Activated CD8-positive, alpha-beta memory T cell treated with anti-CD3 and anti-CD28 coated beads for 36 hours (primary cell): ENCODE results near the gene NECAB2. TPM values are rescaled to one million over a fixed set of nuclear protein-coding genes. Genes with fewer than 3 reads are reported as not detected.
"Not testable (repeated sequence)": the region's sequence is repeated elsewhere in the genome, so short reads cannot be mapped to it uniquely, and the experiment has no call there.

Experiments
- CTCF ChIA-PET: fragments of 350-600 bp; sonication (Branson Sonifier 250); formaldehyde crosslinking; loops from one replicate; lab custom pipeline; 2021; ENCODE audit warnings: antibody characterized with exemption; lab: Charles Lee
- POLR2A ChIA-PET: fragments of 350-600 bp; sonication (Branson Sonifier 250); formaldehyde crosslinking; loops from one replicate; lab custom pipeline; 2021; ENCODE audit warnings: antibody characterized with exemption; lab: Charles Lee
- total RNA-seq, 2 experiments: library from RNA; stranded (reverse); gene quantifications; one replicate each; pipeline ENCODE4 v1.2.3, GENCODE V29; 2021

The NECAB2 gene
- total RNA-seq, 2 experiments from 2014 or later = not detected

- CTCF ChIA-PET = no interaction called here
Measured at GRCh38 chr16:83935005-83935857, 32.8 kb upstream of the NECAB2 start.

DNA sequence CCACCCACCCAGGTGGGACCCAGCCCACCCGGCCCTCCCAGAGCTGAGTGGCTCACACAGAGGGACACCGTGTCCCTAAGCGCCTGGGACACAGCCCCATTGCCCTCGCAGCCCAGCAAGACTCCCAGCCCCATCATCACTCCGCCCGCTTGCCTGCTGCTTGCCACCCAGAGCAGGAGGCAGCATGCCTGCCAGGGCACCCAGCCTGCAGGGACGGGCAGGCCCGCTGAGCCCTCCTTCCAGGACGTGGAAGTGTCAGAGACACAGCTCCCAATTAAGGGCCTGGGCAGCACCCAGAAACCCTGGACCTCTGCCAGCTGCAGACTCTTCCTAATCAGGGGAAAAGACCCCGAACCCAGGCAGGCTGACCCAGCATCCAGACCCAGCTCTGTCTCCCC, 32.2 kb upstream of the NECAB2 start:
- POLR2A ChIA-PET = no interaction called here
- CTCF ChIA-PET = no interaction called here

More at GRCh38 chr16:83935005-83935857, 32.8 kb upstream of the NECAB2 start:
- POLR2A ChIA-PET = no interaction called here

- CTCF ChIA-PET = no interaction called here
- POLR2A ChIA-PET = no interaction called here
Measured at GRCh38 chr16:83936581-83937165, 31.4 kb upstream of the NECAB2 start.

DNA sequence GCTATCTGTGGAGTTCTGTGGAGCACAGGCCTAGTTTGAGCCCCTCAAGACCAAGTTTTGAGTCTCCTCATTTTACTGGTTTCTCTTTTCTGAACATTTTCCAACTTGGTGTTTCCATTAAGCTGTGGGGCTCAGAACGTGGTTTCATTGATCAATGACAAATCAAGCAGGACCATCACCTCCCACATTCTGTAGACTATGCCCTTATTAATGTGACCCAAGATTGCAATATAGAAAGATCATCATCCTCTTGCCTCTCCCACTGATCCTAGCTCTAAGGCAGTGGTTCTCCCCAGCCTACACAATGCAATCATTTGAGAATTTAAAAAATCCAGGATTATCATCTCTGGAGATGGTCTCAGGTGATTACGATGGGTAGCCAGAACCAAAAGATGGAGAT, 30.8 kb upstream of the NECAB2 start:
- ChIA-PET POLR2A (no interaction called here), CTCF (no interaction called here)

- CTCF ChIA-PET = no interaction called here
- POLR2A ChIA-PET = no interaction called here
Measured at GRCh38 chr16:83937922-83938885, 29.8 kb upstream of the NECAB2 start.

GRCh38 chr16:83939266-83939855, 28.7 kb upstream of the NECAB2 start:
- POLR2A ChIA-PET = no interaction called here
- CTCF ChIA-PET = no interaction called here

DNA sequence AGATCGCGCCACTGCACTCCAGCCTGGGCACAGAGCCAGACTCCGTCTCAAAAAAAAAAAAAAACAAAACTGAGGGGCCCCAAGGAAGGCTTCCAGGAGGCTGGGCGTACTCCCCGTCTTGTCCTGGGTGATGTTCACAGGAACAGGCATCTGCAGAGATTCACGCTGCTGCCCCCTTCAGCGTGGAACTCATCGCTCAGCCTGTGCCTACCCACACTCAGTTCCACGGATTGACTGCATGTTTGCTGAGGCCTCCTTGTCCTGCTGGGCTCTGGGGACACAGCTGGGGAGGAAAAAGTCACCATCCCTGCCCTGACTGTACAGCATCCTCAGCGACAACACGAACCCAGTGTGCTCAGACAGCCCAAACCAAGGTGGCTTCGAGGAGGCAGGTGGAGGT, 27.9 kb upstream of the NECAB2 start:
- POLR2A ChIA-PET = no interaction called here
- CTCF ChIA-PET = no interaction called here

DNA sequence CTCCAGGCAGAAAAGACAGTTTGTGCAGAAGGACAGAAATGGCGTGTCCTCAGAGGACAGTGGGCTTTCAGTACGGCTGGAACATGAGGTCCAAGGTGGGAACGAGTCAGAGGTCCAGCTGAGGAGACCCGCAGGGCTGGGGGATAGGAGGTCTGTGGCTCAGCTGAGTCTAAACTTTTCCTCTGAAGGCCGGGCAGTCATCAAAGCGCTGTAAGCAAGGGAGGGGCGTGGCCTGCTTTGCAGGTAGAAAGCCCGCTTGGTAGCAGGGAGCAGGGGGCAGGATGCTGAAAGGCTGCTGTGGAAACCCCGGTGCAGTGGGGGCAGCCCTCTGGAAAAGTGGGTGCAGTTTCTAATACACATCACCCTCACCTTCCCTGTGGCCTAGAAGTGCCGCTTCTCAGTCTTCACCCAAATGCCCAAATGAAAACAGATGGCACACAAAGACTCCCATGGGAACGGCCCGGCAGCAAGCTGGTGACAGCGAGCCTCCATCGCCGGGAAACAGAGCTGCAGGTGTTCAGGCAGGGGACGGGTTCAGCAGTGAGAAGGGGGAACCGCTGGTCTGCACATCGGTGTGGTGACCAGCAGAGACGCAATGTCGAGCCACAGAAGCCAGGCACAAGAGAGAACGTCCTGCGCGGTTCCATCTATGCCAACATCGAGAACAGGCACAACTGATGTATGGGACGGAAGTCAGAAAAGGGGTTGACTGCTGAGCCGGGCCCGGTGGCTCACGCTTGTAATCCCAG, 27.2 kb upstream of the NECAB2 start:
- CTCF ChIA-PET = no interaction called here
- POLR2A ChIA-PET = no interaction called here

DNA sequence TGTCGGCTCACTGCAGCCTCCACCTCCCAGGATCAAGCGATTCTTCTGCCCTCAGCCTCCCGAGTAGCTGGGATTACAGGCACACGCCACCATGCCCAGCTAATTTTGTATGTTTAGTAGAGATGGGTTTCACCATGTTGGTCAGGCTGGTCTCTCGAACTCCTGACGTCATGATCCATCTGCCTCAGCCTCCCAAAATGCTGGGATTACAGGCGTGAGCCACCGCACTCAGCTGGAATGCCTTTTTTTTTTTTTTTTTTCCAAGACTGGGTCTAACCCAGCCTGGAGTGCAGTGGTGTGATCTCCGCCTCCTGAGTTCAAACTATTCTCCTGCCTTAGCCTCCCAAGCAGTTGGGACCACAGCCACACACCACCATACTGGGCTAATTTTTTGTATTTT, 26.5 kb upstream of the NECAB2 start:
- CTCF ChIA-PET = interaction anchor here (0.7 kb wide), 1 partner anchor 38 kb away, joined by 5 read pairs; no protein-coding TSS in a partner anchor
- POLR2A ChIA-PET = not testable (repeated sequence)

DNA sequence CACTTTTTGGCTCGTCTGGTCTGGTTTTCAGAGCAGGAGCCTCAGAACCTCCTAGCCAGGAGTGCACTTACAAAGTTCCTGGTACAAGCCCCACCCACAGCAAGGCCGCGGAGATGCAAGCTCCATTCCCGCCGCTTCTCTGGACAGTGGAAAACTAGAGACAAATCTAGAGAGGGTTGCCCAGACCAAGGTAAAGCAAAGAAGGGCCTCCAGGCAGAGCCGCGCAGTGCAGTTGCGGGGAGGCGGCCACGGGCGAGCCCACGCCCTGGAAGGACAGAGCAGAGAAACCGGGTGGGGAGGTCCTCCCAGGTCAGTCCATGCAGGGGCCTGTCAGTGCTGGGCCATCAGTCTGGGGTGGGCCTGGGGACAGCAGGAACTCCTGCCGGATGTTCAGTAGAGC, 26.0 kb upstream of the NECAB2 start:
- POLR2A ChIA-PET = no interaction called here

DNA sequence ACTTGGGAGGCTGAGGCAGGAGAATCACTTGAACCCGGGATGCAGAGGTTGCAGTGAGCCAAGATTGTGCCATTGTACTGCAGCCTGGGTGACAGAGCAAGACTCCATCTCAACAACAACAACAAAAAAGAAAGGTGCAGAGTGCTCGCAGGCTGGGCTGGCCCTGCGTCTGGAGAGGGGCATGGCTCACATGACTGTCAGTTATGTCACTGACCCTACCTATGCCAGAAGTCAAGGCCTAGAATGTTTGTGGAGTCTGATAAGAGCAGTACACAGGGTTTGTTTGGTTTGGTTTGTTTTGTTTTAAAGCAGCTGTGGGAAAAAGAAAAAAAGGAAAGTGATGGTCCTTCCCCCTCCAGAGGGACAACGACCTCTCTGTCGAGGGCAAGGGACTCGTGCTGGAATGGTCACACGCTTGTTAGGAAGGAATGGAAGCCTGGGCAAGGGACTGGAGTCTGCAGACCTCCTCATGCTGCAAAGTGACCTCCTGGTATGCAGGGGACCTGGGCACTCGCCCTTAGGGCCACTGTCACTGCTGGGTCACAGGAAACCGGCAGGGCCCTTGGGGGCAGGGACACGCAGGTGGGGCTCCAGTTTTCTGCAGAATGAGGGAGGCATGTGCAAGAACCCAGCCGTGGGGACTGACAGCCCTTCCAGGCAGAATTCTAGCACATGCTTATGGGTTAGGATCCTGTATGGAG, 25.1 kb upstream of the NECAB2 start:
- POLR2A ChIA-PET = no interaction called here
- CTCF ChIA-PET = no interaction called here

More for the DNA sequence above, 26.0 kb upstream of the NECAB2 start:
- CTCF ChIA-PET = no interaction called here

DNA sequence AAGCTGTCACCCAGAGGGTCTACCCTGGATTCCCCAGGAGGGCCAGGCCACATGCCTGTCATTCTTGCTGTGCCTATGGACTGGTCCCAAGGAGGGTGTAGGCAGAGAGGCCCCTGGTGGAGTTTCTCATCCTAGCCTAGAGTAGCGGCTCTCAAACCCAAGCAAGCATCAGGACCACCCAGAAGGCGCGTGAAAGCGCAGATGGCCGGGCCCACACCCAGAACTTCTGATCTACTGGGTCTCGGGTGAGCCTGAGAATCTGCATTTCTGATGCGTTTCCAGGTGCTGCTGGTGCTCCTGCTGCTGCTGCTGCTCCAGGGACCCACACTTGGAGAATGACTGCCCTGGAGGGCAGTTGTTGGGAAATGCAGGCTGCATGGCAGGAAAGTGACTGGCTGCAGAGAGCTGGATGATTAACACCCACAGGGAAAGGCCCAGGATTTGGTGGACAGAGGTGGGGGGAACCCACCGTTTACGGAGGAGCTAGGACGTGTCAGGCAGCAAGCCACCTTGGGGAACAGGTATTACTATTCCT, 24.5 kb upstream of the NECAB2 start:
- ChIA-PET CTCF (no interaction called here), POLR2A (no interaction called here)

- POLR2A ChIA-PET = no interaction called here
- CTCF ChIA-PET = no interaction called here
Measured at GRCh38 chr16:83945587-83945986, 22.5 kb upstream of the NECAB2 start.

GRCh38 chr16:83946154-83946780, 21.8 kb upstream of the NECAB2 start:
- POLR2A ChIA-PET = no interaction called here

DNA sequence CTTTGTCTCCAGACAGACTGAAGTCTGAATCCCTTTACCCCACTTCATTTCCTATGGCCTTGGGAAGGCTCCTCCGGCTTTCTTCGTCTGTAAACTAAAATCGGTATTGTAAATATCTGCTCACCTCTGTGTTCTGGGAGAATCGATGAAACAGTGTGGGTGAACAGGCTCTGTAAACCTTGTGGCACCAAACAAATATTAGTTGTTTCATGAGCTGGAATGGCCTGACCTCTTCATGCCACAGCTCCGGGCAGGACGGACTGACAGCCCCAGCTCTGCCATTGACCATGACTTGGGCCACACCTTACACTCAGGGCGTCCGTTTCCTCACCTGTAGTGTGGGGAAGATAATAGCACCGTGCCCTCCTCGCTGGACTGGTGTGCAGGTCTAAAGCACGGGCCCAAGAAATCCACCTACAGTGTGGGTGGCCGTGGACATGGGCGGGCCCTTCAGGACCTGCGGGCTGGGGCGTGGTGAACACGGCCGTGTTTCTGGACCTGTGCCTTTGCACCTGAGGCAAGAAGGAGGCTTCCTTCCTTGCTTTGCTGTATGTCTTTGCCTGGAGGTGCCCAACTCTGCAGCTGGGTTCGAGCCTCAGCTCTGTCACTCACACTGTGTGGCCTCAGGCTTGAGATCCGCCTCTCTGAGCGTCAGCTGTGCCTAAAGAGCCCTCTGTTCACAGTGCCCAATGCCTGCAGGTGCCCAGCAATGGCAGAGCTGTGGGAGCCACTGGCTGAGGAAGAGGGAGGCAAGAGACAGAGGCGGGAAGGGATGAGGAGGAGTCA, 21.1 kb upstream of the NECAB2 start:
- CTCF ChIA-PET = interaction anchor here (0.9 kb wide), 1 partner anchor 10 kb away, joined by 3 read pairs; no protein-coding TSS in a partner anchor
- POLR2A ChIA-PET = no interaction called here

More at GRCh38 chr16:83946154-83946780, 21.8 kb upstream of the NECAB2 start:
- CTCF ChIA-PET = no interaction called here

DNA sequence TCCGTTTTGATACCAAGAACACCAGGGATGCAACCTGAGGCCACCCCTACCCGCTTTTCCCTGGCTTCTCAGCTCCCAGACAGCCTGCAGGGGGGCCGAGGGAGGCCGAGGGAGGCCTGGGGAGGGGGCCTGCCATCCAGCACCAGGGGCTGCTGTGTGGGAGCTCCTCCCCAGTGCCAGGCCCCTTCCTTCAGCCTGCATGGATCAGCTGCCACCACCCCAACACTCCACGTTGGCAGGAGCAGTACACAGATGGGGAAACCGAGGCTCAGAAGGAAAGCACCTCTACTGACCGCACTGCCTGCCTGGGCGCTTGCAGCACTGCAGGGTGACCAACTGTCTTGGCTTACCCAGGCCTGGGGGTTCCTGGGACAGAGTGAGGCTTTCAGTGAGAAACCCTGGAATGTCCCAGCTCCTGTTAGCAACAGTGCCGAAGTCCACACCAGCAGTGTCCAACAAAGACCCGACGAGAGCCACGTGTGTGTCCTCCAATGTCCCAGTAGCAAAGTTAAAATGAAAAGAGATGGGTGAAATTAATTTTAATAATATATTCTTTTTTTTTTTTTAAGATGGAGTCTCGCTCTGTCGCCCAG, 20.3 kb upstream of the NECAB2 start:
- POLR2A ChIA-PET = no interaction called here
- CTCF ChIA-PET = interaction anchor here (0.7 to 0.9 kb wide), 2 partner anchors 9 to 262 kb away, joined by 3 read pairs; no protein-coding TSS in a partner anchor
